ENCODE measurements around the gene SPEM2. TPM values are rescaled to one million over a fixed set of nuclear protein-coding genes. Genes with fewer than 3 reads are reported as not detected.
A peak's percentile ranks its signal among the peaks of the same experiment; 100 is the strongest.

Gene SPEM2
- total RNA-seq, result not detected

GRCh38 chr17:7425316-7425715 is at the start of gene SPEM2:
SPEM2 (plus strand) TSS chr17:7425616; CDS start chr17:7425689, 73 bp downstream.
- no peak within 1 kb of the TSS for H3K4me3 Mint-ChIP-seq
- no peaks in the 10 kb centered on the region for H3K27me3 Mint-ChIP-seq
- H3K27ac Mint-ChIP-seq, result no peak within 1 kb of the TSS
- no peak for ATAC-seq (replicated peaks)
- H3K4me1 Mint-ChIP-seq, result no peaks in the 10 kb centered on the region
- no peaks in the 10 kb centered on the region for H3K36me3 Mint-ChIP-seq (ENCODE audit: low read depth)
- H3K9me3 Mint-ChIP-seq, result no peaks in the 10 kb centered on the region

GRCh38 chr17:7379134-7379533 is 46.3 kb upstream of the SPEM2 start:
- Mint-ChIP-seq H3K36me3 (ENCODE audit: low read depth) (no peaks in the 10 kb centered on the region), H3K27me3 (peaks cover 31% of the 10 kb centered on the region), H3K9me3 (no peaks in the 10 kb centered on the region), H3K4me1 (peaks cover 5% of the 10 kb centered on the region), H3K4me3 (no peak overlapping the region), H3K27ac (no peak overlapping the region)
- no peak for ATAC-seq (replicated peaks)

GRCh38 chr17:7380321-7380720 is 45.1 kb upstream of the SPEM2 start:
- Mint-ChIP-seq H3K4me1 (peaks cover 9% of the 10 kb centered on the region), H3K4me3 (no peak overlapping the region), H3K9me3 (no peaks in the 10 kb centered on the region), H3K27ac (no peak overlapping the region), H3K36me3 (ENCODE audit: low read depth) (no peaks in the 10 kb centered on the region), H3K27me3 (peaks cover 31% of the 10 kb centered on the region)
- ATAC-seq (replicated peaks), result no peak

GRCh38 chr17:7380855-7381683 is 44.3 kb upstream of the SPEM2 start, which contains the start of gene TNK1:
TNK1 (plus strand) TSS chr17:7381089; CDS start chr17:7382927, 1,838 bp downstream.
- no peaks in the 10 kb centered on the region for H3K36me3 Mint-ChIP-seq (ENCODE audit: low read depth)
- H3K4me3 Mint-ChIP-seq, result no peak within 1 kb of the TSS
- H3K4me1 Mint-ChIP-seq, result peaks cover 9% of the 10 kb centered on the region
- ATAC-seq (replicated peaks), result no peak
- H3K27me3 Mint-ChIP-seq, result peaks cover 31% of the 10 kb centered on the region
- no peaks in the 10 kb centered on the region for H3K9me3 Mint-ChIP-seq
- no peak within 1 kb of the TSS for H3K27ac Mint-ChIP-seq

GRCh38 chr17:7382901-7383300 is 42.5 kb upstream of the SPEM2 start:
- Mint-ChIP-seq H3K4me1 (peaks cover 13% of the 10 kb centered on the region), H3K27me3 (peaks cover 27% of the 10 kb centered on the region), H3K4me3 (peak overlapping the region; percentile 77), H3K36me3 (ENCODE audit: low read depth) (peaks cover 7% of the 10 kb centered on the region), H3K27ac (no peak overlapping the region), H3K9me3 (no peaks in the 10 kb centered on the region)
- no peak for ATAC-seq (replicated peaks)

GRCh38 chr17:7383371-7383741 is 42.1 kb upstream of the SPEM2 start:
- Mint-ChIP-seq H3K4me3 (peak overlapping the region; percentile 77), H3K27ac (no peak overlapping the region)
- ATAC-seq (replicated peaks), result no peak

GRCh38 chr17:7383742-7384488 is 41.5 kb upstream of the SPEM2 start:
- peaks cover 27% of the 10 kb centered on the region for H3K27me3 Mint-ChIP-seq
- ATAC-seq (replicated peaks), result peak; percentile 99
- peaks cover 7% of the 10 kb centered on the region for H3K36me3 Mint-ChIP-seq (ENCODE audit: low read depth)
- peak overlapping the region; percentile 77 for H3K4me3 Mint-ChIP-seq
- H3K9me3 Mint-ChIP-seq, result no peaks in the 10 kb centered on the region
- H3K4me1 Mint-ChIP-seq, result peaks cover 13% of the 10 kb centered on the region
- peak overlapping the region; percentile 48 for H3K27ac Mint-ChIP-seq

More at GRCh38 chr17:7383371-7383741, 42.1 kb upstream of the SPEM2 start:
- peaks cover 13% of the 10 kb centered on the region for H3K4me1 Mint-ChIP-seq
- peaks cover 7% of the 10 kb centered on the region for H3K36me3 Mint-ChIP-seq (ENCODE audit: low read depth)
- peaks cover 27% of the 10 kb centered on the region for H3K27me3 Mint-ChIP-seq
- H3K9me3 Mint-ChIP-seq, result no peaks in the 10 kb centered on the region

- peak overlapping the region; percentile 48 for H3K27ac Mint-ChIP-seq
- H3K4me1 Mint-ChIP-seq, result peaks cover 16% of the 10 kb centered on the region
- ATAC-seq (replicated peaks), result no peak
- peak overlapping the region; percentile 77 for H3K4me3 Mint-ChIP-seq
- no peaks in the 10 kb centered on the region for H3K9me3 Mint-ChIP-seq
- peaks cover 21% of the 10 kb centered on the region for H3K27me3 Mint-ChIP-seq
- H3K36me3 Mint-ChIP-seq (ENCODE audit: low read depth), result peaks cover 12% of the 10 kb centered on the region
These were observed 40.8 kb upstream of the SPEM2 start for GRCh38 chr17:7384489-7385081.

GRCh38 chr17:7388856-7389255 is 36.6 kb upstream of the SPEM2 start:
- no peak overlapping the region for H3K27ac Mint-ChIP-seq
- no peaks in the 10 kb centered on the region for H3K27me3 Mint-ChIP-seq
- peaks cover 16% of the 10 kb centered on the region for H3K4me1 Mint-ChIP-seq
- H3K36me3 Mint-ChIP-seq (ENCODE audit: low read depth), result peaks cover 52% of the 10 kb centered on the region
- ATAC-seq (replicated peaks), result no peak
- H3K9me3 Mint-ChIP-seq, result no peaks in the 10 kb centered on the region
- no peak overlapping the region for H3K4me3 Mint-ChIP-seq

GRCh38 chr17:7389924-7390910 is 35.2 kb upstream of the SPEM2 start:
- H3K9me3 Mint-ChIP-seq, result no peaks in the 10 kb centered on the region
- peaks cover 16% of the 10 kb centered on the region for H3K4me1 Mint-ChIP-seq
- H3K27ac Mint-ChIP-seq, result peak overlapping the region; percentile 30
- ATAC-seq (replicated peaks), result no peak
- H3K36me3 Mint-ChIP-seq (ENCODE audit: low read depth), result peaks cover 55% of the 10 kb centered on the region
- no peaks in the 10 kb centered on the region for H3K27me3 Mint-ChIP-seq
- H3K4me3 Mint-ChIP-seq, result no peak overlapping the region

- H3K27me3 Mint-ChIP-seq, result no peaks in the 10 kb centered on the region
- peaks cover 16% of the 10 kb centered on the region for H3K4me1 Mint-ChIP-seq
- H3K36me3 Mint-ChIP-seq (ENCODE audit: low read depth), result peaks cover 55% of the 10 kb centered on the region
- no peak for ATAC-seq (replicated peaks)
- no peaks in the 10 kb centered on the region for H3K9me3 Mint-ChIP-seq
- peak overlapping the region; percentile 87 for H3K4me3 Mint-ChIP-seq
- peak overlapping the region; percentile 73 for H3K27ac Mint-ChIP-seq
These were observed 34.1 kb upstream of the SPEM2 start for GRCh38 chr17:7391307-7391706.

- no peak for ATAC-seq (replicated peaks)
- Mint-ChIP-seq H3K4me1 (peaks cover 13% of the 10 kb centered on the region), H3K27ac (peak overlapping the region; percentile 84), H3K27me3 (no peaks in the 10 kb centered on the region), H3K36me3 (ENCODE audit: low read depth) (peaks cover 48% of the 10 kb centered on the region), H3K4me3 (peak overlapping the region; percentile 87), H3K9me3 (no peaks in the 10 kb centered on the region)
These were observed 32.5 kb upstream of the SPEM2 start for GRCh38 chr17:7392696-7393612.
